Chondrocyte (in vitro differentiated cells): ENCODE results near the gene PTCHD1. TPM values are rescaled to one million over a fixed set of nuclear protein-coding genes. Genes with fewer than 3 reads are reported as not detected.

Source experiments
- DNase-seq: peaks from one replicate; pipeline ENCODE4 v3.0.0; 2021; ENCODE audit warnings: mixed read lengths, low spot score
- H3K27ac Mint-ChIP-seq: one replicate; pipeline ENCODE4 v1.8.0; 2021; ENCODE audit warnings: mild to moderate bottlenecking, moderate library complexity, mixed read lengths; ENCODE audit not compliant: unreplicated experiment
- H3K27me3 Mint-ChIP-seq: 2 replicates; pipeline ENCODE4 v1.8.0; 2021; ENCODE audit warnings: low read depth, mixed read lengths
- H3K36me3 Mint-ChIP-seq: 2 replicates; pipeline ENCODE4 v1.8.0; 2021; ENCODE audit warnings: low read depth, mixed read lengths
- H3K4me1 Mint-ChIP-seq: 2 replicates; pipeline ENCODE4 v1.8.0; 2021; ENCODE audit warnings: low read depth, mild to moderate bottlenecking, mixed read lengths
- H3K4me3 Mint-ChIP-seq: one replicate; pipeline ENCODE4 v1.8.0; 2021; ENCODE audit warnings: mild to moderate bottlenecking, moderate library complexity, mixed read lengths; ENCODE audit not compliant: unreplicated experiment
- H3K9me3 Mint-ChIP-seq: 2 replicates; pipeline ENCODE4 v1.8.0; 2021; ENCODE audit warnings: low read depth, mixed read lengths
- CTCF ChIP-seq: fragments of 200-600 bp; sonication (generic); IDR thresholded peaks from 2 replicates; pipeline ENCODE4 v1.5.0; 2021; ENCODE audit warnings: antibody characterized with exemption, mild to moderate bottlenecking, moderate library complexity
- total RNA-seq: library from RNA; stranded (reverse); gene quantifications from 3 replicates; pipeline ENCODE4 v1.2.1, GENCODE V29; 2021

PTCHD1 gene
- total RNA-seq, 1 donor from 2014 or later, result 0.82 TPM

DNA sequence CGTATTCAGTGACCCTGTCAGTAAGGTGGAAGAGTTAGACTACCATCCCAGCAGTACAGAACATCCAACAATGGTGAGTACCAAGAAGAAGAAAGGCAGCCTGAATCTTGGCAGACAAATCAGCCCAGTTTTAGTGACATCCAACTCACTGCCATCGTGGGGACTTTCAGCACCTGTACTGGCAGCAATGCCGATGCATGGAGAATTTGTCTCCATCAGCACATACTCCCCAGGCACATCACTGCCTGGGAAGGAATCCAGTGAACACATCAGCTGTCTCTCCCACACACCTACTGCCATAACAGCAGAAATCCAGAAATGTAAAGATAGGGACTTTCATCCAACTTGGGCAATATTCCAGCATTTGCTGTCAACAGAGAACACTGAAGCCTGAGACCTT is 29.8 kb downstream of the PTCHD1 start:
- Mint-ChIP-seq H3K4me3 (no peak overlapping the region), H3K9me3 (no peaks in the 10 kb centered on the region), H3K27ac (no peak overlapping the region), H3K4me1 (no peaks in the 10 kb centered on the region), H3K36me3 (no peaks in the 10 kb centered on the region), H3K27me3 (peaks cover 45% of the 10 kb centered on the region)
- no peak for DNase-seq
- no peak for TF ChIP-seq CTCF

- Mint-ChIP-seq H3K36me3 (no peaks in the 10 kb centered on the region), H3K27ac (no peak overlapping the region), H3K4me3 (no peak overlapping the region), H3K9me3 (no peaks in the 10 kb centered on the region), H3K27me3 (peaks cover 47% of the 10 kb centered on the region), H3K4me1 (no peaks in the 10 kb centered on the region)
- no peak for TF ChIP-seq CTCF
- DNase-seq, result no peak
Observed at GRCh38 chrX:23365541-23365940, 30.9 kb downstream of the PTCHD1 start.

DNA sequence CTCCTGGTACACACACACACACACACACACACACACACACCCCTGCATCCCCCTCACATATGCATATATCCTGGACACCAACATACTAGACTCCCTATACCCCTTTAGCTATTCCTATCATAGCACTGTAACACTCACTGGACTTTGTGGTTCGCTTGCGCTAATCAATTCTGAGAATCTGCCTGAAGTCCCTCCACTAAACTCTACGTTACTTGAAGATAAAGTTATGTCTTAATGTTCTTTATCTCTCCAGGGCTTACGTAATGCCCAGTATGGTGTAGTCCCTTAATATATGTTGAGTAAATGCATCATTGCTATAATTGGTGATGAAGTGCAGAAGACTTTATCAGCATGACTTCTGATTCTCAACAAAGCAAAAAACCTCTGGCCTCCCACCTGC is 32.3 kb downstream of the PTCHD1 start:
- TF ChIP-seq CTCF, result no peak
- no peaks in the 10 kb centered on the region for H3K4me1 Mint-ChIP-seq
- H3K9me3 Mint-ChIP-seq, result no peaks in the 10 kb centered on the region
- H3K27me3 Mint-ChIP-seq, result peaks cover 37% of the 10 kb centered on the region
- DNase-seq, result no peak
- no peak overlapping the region for H3K4me3 Mint-ChIP-seq
- no peaks in the 10 kb centered on the region for H3K36me3 Mint-ChIP-seq
- no peak overlapping the region for H3K27ac Mint-ChIP-seq

- Mint-ChIP-seq H3K27ac (no peak overlapping the region), H3K4me1 (peaks cover 20% of the 10 kb centered on the region), H3K9me3 (no peaks in the 10 kb centered on the region), H3K4me3 (no peak overlapping the region), H3K36me3 (no peaks in the 10 kb centered on the region), H3K27me3 (peaks cover 37% of the 10 kb centered on the region)
- DNase-seq, result no peak
- no peak for TF ChIP-seq CTCF
Observed at GRCh38 chrX:23369027-23369426, 34.4 kb downstream of the PTCHD1 start.

- Mint-ChIP-seq H3K27me3 (peaks cover 31% of the 10 kb centered on the region), H3K9me3 (no peaks in the 10 kb centered on the region), H3K27ac (no peak overlapping the region), H3K4me1 (peaks cover 26% of the 10 kb centered on the region), H3K4me3 (no peak overlapping the region), H3K36me3 (no peaks in the 10 kb centered on the region)
- no peak for DNase-seq
- no peak for TF ChIP-seq CTCF
Observed at GRCh38 chrX:23372220-23372902, 37.7 kb downstream of the PTCHD1 start.
